K562 (cell line): ENCODE measurements around the gene LYST. TPM values are rescaled to one million over a fixed set of nuclear protein-coding genes. Genes with fewer than 3 reads are reported as not detected.

Source experiments
- ATAC-seq: fragments of 200-7000 bp; cut with Tn5 transposase; 3 replicates; pipeline ENCODE4 v1.9.1; 2020; ENCODE audit warnings: moderate library complexity
- BruUV-seq: library from RNA; stranded (reverse); fragments of 400-500 nt; replicated peaks from 2 replicates; lab custom pipeline; 2021; lab: Mats Ljungman, UMichigan
- CTCF ChIA-PET: fragments of 300-600 bp; formaldehyde crosslinking; extraction: SDS; loops from one replicate; lab custom pipeline; 2021; ENCODE audit warnings: low intra/inter-chr PET ratio; lab: Yijun Ruan, JAX
- POLR2A ChIA-PET: fragments of 300-600, 350-650 bp; sonication (Branson Sonifier 250); formaldehyde crosslinking; extraction: SDS; loops from one replicate; lab custom pipeline; 2021; ENCODE audit warnings: antibody characterized with exemption, inconsistent platforms; lab: Yijun Ruan, JAX
- DNase-seq, 4 experiments: peaks; one replicate each; pipeline versions ENCODE4 v3.0.0 to v3.0.0-alpha.2; 2011 to 2018; ENCODE audit warnings: low spot score in 3 of 4, mixed read lengths in 3 of 4; ENCODE audit errors: extremely low read depth in 1 of 4
- FAIRE-seq: peaks from 2 replicates; lab custom pipeline; 2011; peaks lifted over from hg19 to GRCh38; lab: Jason Lieb, UNC
- H2AFZ ChIP-seq: 2 replicates; pipeline ENCODE4 v1.6.0; 2011; ENCODE audit warnings: low read depth, low read length, control low read depth, inconsistent platforms
- H3K27ac ChIP-seq: fragments of 200-600 bp; 3 replicates; pipeline ENCODE4 v1.8.0; 2011; ENCODE audit warnings: low read depth, mild to moderate bottlenecking, control low read depth, inconsistent platforms, low read length, moderate library complexity, mixed read lengths; ENCODE audit errors: extremely low read depth
- H3K27me3 ChIP-seq, 2 experiments: fragments of 300-600 bp in 1 of 2; 2 replicates in 1 of 2; 3 replicates in 1 of 2; pipeline versions ENCODE4 v1.6.0 to v1.8.0; 2011; ENCODE audit warnings: inconsistent platforms in 2 of 2, low read length in 2 of 2, mild to moderate bottlenecking in 1 of 2, mixed read lengths in 1 of 2, moderate library complexity in 1 of 2; ENCODE audit not compliant: control insufficient read depth in 2 of 2, insufficient read depth in 2 of 2
- H3K36me3 ChIP-seq: fragments of 300-600 bp; 3 replicates; pipeline ENCODE4 v1.8.0; 2011; ENCODE audit warnings: mild to moderate bottlenecking, low read length, inconsistent platforms; ENCODE audit not compliant: control insufficient read depth, insufficient read depth
- H3K4me1 ChIP-seq, 2 experiments: fragments of 200-600 bp in 1 of 2; replicated peaks in 1 of 2; 2 replicates in 1 of 2; 3 replicates in 1 of 2; pipeline versions ENCODE4 v1.5.1 to v1.8.0; 2011; ENCODE audit warnings: inconsistent platforms in 2 of 2, low read length in 2 of 2, mild to moderate bottlenecking in 1 of 2, mixed read lengths in 1 of 2, moderate library complexity in 1 of 2; ENCODE audit not compliant: control insufficient read depth in 2 of 2, insufficient read depth in 2 of 2
- H3K4me2 ChIP-seq: 2 replicates; pipeline ENCODE4 v1.6.1; 2011; ENCODE audit warnings: low read length, control low read depth, inconsistent platforms, mixed read lengths; ENCODE audit not compliant: insufficient read depth
- H3K4me3 ChIP-seq: fragments of 200-600 bp; sonication (generic), shearing (Covaris generic); 2 replicates; pipeline ENCODE4 v1.5.1; 2016; ENCODE audit warnings: control low read depth, inconsistent platforms
- H3K79me2 ChIP-seq: fragments of 200-600 bp; 3 replicates; pipeline ENCODE4 v1.8.0; 2011; ENCODE audit warnings: low read length, inconsistent platforms; ENCODE audit not compliant: control insufficient read depth, insufficient read depth
- H3K9ac ChIP-seq, 2 experiments: 2 replicates each; pipeline versions ENCODE4 v1.6.0 to v1.6.1; 2011; ENCODE audit warnings: low read depth in 2 of 2, low read length in 2 of 2, control low read depth in 1 of 2, inconsistent platforms in 1 of 2, mild to moderate bottlenecking in 1 of 2, mixed read lengths in 1 of 2; ENCODE audit not compliant: insufficient read depth in 1 of 2
- H3K9me1 ChIP-seq: one replicate; pipeline ENCODE4 v1.6.0; 2011; ENCODE audit warnings: inconsistent platforms, mild to moderate bottlenecking, low read length, moderate library complexity; ENCODE audit not compliant: control insufficient read depth, insufficient read depth
- H3K9me3 ChIP-seq: replicated peaks from 2 replicates; pipeline ENCODE4 v1.5.1; 2011; ENCODE audit warnings: low read depth, low read length, inconsistent platforms; ENCODE audit not compliant: control insufficient read depth, insufficient read depth
- H4K20me1 ChIP-seq: replicated peaks from 2 replicates; pipeline ENCODE4 v1.6.1; 2011; ENCODE audit warnings: low read length, inconsistent platforms, mixed read lengths; ENCODE audit not compliant: control insufficient read depth, insufficient read depth
- ATF3 ChIP-seq, 2 experiments: fragments of 450-650 bp in 1 of 2; sonication (generic) in 1 of 2; formaldehyde crosslinking in 1 of 2; IDR thresholded peaks in 1 of 2; conservative IDR thresholded peaks in 1 of 2; 2 replicates each; pipeline versions ENCODE4 v1.6.1 to v1.8.1; 2016 to 2023; ENCODE audit warnings: mild to moderate bottlenecking in 2 of 2, moderate library complexity in 2 of 2, inconsistent platforms in 1 of 2, missing genetic modification reagents in 1 of 2
- CEBPZ ChIP-seq: fragments of 150-350 bp; IDR thresholded peaks from 2 replicates; pipeline ENCODE4 v1.6.1; 2014; ENCODE audit warnings: low read depth, mild to moderate bottlenecking, low read length, borderline replicate concordance
- GABPA ChIP-seq: fragments of 200-800 bp; sonication (Bioruptor generic); conservative IDR thresholded peaks from 2 replicates; pipeline ENCODE4 v1.6.1; 2016; ENCODE audit warnings: low read depth, missing genetic modification characterization, missing compliant biosample characterization
- MNT ChIP-seq, 2 experiments: fragments of 450-650 bp; conservative IDR thresholded peaks; 2 replicates each; pipeline ENCODE4 v1.6.1; 2017; ENCODE audit warnings: mild to moderate bottlenecking in 2 of 2, moderate library complexity in 2 of 2
- SRSF7 ChIP-seq: fragments of 200-400 bp; formaldehyde crosslinking; optimal IDR thresholded peaks from 2 replicates; pipeline ENCODE3; 2017; ENCODE audit warnings: mild to moderate bottlenecking, low read depth, low read length
- TCFL5 ChIP-seq: fragments of 250-450 bp; sonication (Bioruptor Pico); conservative IDR thresholded peaks from 2 replicates; pipeline ENCODE4 v1.6.1; 2021; ENCODE audit warnings: mild to moderate bottlenecking, moderate library complexity, matching md5 sums
- WGBS: fragments of 100-300 bp; shearing (Covaris generic); methylation state at CpG from one replicate; pipeline ENCODE4 v1.1.6; 2016; ENCODE audit warnings: low coverage, mixed read lengths; ENCODE audit not compliant: insufficient coverage; ENCODE audit errors: missing lambda C conversion rate; 5-methylcytosine and 5-hydroxymethylcytosine counted together
- in situ Hi-C: fragments of 300-500 bp; cut with MboI; formaldehyde crosslinking; loops from 4 replicates; pipeline ENCODE4 v1.15.0; 2018; ENCODE audit warnings: inconsistent platforms, mixed read lengths
- intact Hi-C: fragments of 100-400 bp; cut with micrococcal nuclease; formaldehyde crosslinking; loops from 2 replicates; pipeline ENCODE4 v1.14.2; 2022
- polyA plus RNA-seq, 8 experiments: library from polyadenylated mRNA; depleted of rRNA in 4 of 8; stranded (reverse) in 5 of 8; unstranded in 3 of 8; fragments of >200 nt; fragmentation: Nextera tagmentation in 2 of 8; fragmentation: Illumina TruSeq in 1 of 8; extraction: Ambion mirVana in 2 of 8; extraction: Trizol in 1 of 8; gene quantifications; 2 replicates each; pipeline versions ENCODE4 v1.2.1 to v1.2.3, GENCODE V29; 2011 to 2014; ENCODE audit warnings: inconsistent platforms in 1 of 8, missing spikeins in 1 of 8
- total RNA-seq, 7 experiments: library from RNA; depleted of rRNA in 6 of 7; stranded (reverse); fragments of >200 nt in 6 of 7; fragmentation: Illumina TruSeq in 2 of 7; extraction: Trizol in 2 of 7; gene quantifications; 2 replicates each; pipeline versions ENCODE4 v1.2.1 to v1.2.3, GENCODE V29; 2011 to 2021; ENCODE audit warnings: low replicate concordance in 1 of 7
- TF ChIP-seq, protein P1 (sequence below), 3 experiments: fragments of 200-800 bp in 1 of 3; sonication (Bioruptor generic) in 1 of 3; sonication (generic) in 1 of 3; formaldehyde crosslinking in 1 of 3; IDR thresholded peaks; 2 replicates each; pipeline versions ENCODE4 v1.6.1 to v1.8.0; 2016 to 2022; ENCODE audit warnings: mild to moderate bottlenecking in 2 of 3, missing compliant biosample characterization in 2 of 3, missing genetic modification characterization in 2 of 3, missing genetic modification reagents in 1 of 3

LYST gene
- total and polyA plus RNA-seq, 9 of the 15 experiments (the other 6 are each of a cell fraction or from before 2014, with no cell fraction given), result 0.73 to 2.4 (median 1.4) TPM

GRCh38 chr1:235826102-235826854, 40.4 kb downstream of the LYST start (continued):
- TF ChIP-seq, protein P1, sequence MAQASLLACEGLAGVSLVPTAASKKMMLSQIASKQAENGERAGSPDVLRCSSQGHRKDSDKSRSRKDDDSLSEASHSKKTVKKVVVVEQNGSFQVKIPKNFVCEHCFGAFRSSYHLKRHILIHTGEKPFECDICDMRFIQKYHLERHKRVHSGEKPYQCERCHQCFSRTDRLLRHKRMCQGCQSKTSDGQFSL (CRISPR knock-in tag; IDR thresholded peaks at IDR 0.05), result no peak
- TF ChIP-seq, protein P1 (tag; IDR thresholded peaks at IDR 0.05), result no peak
- TF ChIP-seq TCFL5 (CRISPR knock-in tag), result no peak
- TF ChIP-seq SRSF7, result no peak

GRCh38 chr1:235825229-235825628, 41.5 kb downstream of the LYST start:
- H2AFZ ChIP-seq, result no peak overlapping the region
- no peak overlapping the region for H3K9ac ChIP-seq
- in situ Hi-C loops, result no loop called here
- CTCF ChIA-PET, result no interaction called here
- H3K27ac ChIP-seq, result no peak overlapping the region
- no TSS peak for BruUV-seq
- H4K20me1 ChIP-seq, result no peaks in the 10 kb centered on the region
- no peaks in the 10 kb centered on the region for H3K4me1 ChIP-seq
- H3K27me3 ChIP-seq, result 0 out of 5 replicates have a peak, but pooled peaks cover 0 to 2% of the 10 kb centered on the region in 2 experiments
- POLR2A ChIA-PET, result no interaction called here
- no peaks in the 10 kb centered on the region for H3K79me2 ChIP-seq
- no peaks in the 10 kb centered on the region for H3K36me3 ChIP-seq
- H3K9me3 ChIP-seq, result no peaks in the 10 kb centered on the region
- 0% methylated on average over 1 of the region's 1 CpG for WGBS
- no peak for ATAC-seq
- TF ChIP-seq MNT (conservative IDR thresholded peaks at IDR 0.05) (no peak), CEBPZ (no peak), GABPA (tag) (no peak), ATF3 (IDR thresholded peaks at IDR 0.05) (peak; percentile 20; the same call in 1 of the 2 replicates), ATF3 (CRISPR knock-in tag; conservative IDR thresholded peaks at IDR 0.05) (no peak)
- TF ChIP-seq, all 486 proteins: peak for 1
- no peak overlapping the region for H3K4me2 ChIP-seq
- H3K9me1 ChIP-seq, result no peaks in the 10 kb centered on the region
- DNase-seq, result no peak
- intact Hi-C loops, result no loop called here
- FAIRE-seq, result peak; percentile 23
- no peak overlapping the region for H3K4me3 ChIP-seq
